Measurements from ENCODE around the gene JAZF1.
A peak's percentile ranks its signal among the peaks of the same experiment; 100 is the strongest.
"Not testable (repeated sequence)": the region's sequence is repeated elsewhere in the genome, so short reads cannot be mapped to it uniquely, and the experiment has no call there.

Gene JAZF1

GRCh38 chr7:27929127-27929526 is 251.5 kb downstream of the JAZF1 start:
- DNase-seq: no peak

GRCh38 chr7:27928001-27928400 is 252.6 kb downstream of the JAZF1 start:
- DNase-seq: no peak

GRCh38 chr7:27925573-27926201 is 254.9 kb downstream of the JAZF1 start:
- no peak for DNase-seq

GRCh38 chr7:27923642-27923980 is 257.0 kb downstream of the JAZF1 start:
- DNase-seq: no peak

GRCh38 chr7:27922907-27923641 is 257.5 kb downstream of the JAZF1 start:
- no peak for DNase-seq

GRCh38 chr7:27922389-27922788 is 258.2 kb downstream of the JAZF1 start:
- not testable (repeated sequence) for DNase-seq

- no peak for DNase-seq
Measured at GRCh38 chr7:27921081-27921836, 259.3 kb downstream of the JAZF1 start.

- no peak for DNase-seq
Measured at GRCh38 chr7:27920281-27920946, 260.2 kb downstream of the JAZF1 start.

GRCh38 chr7:27918503-27918902 is 262.1 kb downstream of the JAZF1 start:
- no peak for DNase-seq

GRCh38 chr7:27917774-27918314 is 262.8 kb downstream of the JAZF1 start:
- DNase-seq: no peak

- no peak for DNase-seq
Measured at GRCh38 chr7:27917119-27917518, 263.5 kb downstream of the JAZF1 start.

- no peak for DNase-seq
Measured at GRCh38 chr7:27916372-27916771, 264.2 kb downstream of the JAZF1 start.

GRCh38 chr7:27914409-27914808 is 266.2 kb downstream of the JAZF1 start:
- DNase-seq: no peak

GRCh38 chr7:27912751-27913150 is 267.8 kb downstream of the JAZF1 start:
- DNase-seq: no peak

GRCh38 chr7:27911920-27912319 is 268.7 kb downstream of the JAZF1 start:
- DNase-seq: no peak

- DNase-seq: no peak
Measured at GRCh38 chr7:27910326-27910725, 270.3 kb downstream of the JAZF1 start.

- no peak for DNase-seq
Measured at GRCh38 chr7:27908534-27909165, 271.9 kb downstream of the JAZF1 start.

GRCh38 chr7:27906385-27907091 is 274.1 kb downstream of the JAZF1 start:
- DNase-seq: no peak

GRCh38 chr7:27905951-27906350 is 274.6 kb downstream of the JAZF1 start:
- DNase-seq: no peak

GRCh38 chr7:27901028-27901760 is 279.4 kb downstream of the JAZF1 start:
- DNase-seq: peak in 1 of 2 donors; percentile 28

- no peak for DNase-seq
Measured at GRCh38 chr7:27900006-27900405, 280.6 kb downstream of the JAZF1 start.
